Measurements from ENCODE around the gene UNC50.

The UNC50 gene

DNA sequence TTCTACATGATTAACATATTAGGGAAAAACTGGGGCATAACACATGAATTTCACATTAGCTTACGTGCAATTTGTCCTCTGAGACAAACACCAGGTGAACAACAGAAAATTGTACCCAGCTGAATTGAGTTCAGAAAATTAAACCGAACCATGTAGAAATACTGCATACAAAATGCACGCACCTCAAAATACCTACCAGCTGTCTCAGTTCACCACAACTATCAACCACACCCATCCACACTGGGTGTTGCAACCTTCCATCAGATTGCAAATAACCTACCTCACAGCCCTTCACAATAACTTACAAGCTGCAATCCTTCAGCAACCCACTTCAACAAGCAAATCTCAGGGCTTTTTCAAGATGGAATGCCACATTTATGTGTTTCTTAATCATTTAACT, 55.9 kb downstream of the UNC50 start:
- DNase-seq (ENCODE audit: low read depth, low spot score), result no peak

DNA sequence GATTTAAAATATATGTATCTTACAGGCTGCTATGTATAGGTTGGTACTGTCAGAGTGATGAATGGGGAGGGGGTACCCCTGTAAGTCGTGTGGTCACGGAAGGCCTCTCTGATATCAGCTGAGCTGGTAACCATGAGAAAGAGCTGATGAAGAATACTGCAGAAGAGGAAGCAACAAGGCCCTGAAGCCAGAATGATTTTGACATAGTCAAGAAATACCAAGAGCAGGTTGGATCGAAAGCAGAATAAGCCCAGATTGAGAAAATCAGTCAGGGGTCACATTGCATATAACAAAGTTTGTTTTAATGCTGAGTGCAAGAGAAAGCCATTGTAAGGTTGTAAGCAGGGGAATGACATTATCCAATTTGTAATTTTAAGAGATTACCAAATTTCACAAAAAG, 57.3 kb downstream of the UNC50 start:
- no peak for DNase-seq (ENCODE audit: low read depth, low spot score)

Data from smooth muscle cell of the brain vasculature (primary cell).